ENCODE results near the gene EHD1.

EHD1 gene

GRCh38 chr11:64852804-64853509 is 25.5 kb downstream of the EHD1 start:
- no peaks in the 10 kb centered on the region for H4K20me1 ChIP-seq (ENCODE audit: insufficient read depth, low read length, poor library complexity, severe bottlenecking)
- H3K4me1 ChIP-seq (ENCODE audit: insufficient read depth, low read length, poor library complexity, severe bottlenecking) = peaks cover 30% of the 10 kb centered on the region
- H3K9me2 ChIP-seq (replicated peaks; ENCODE audit: low read depth, low read length) = no peaks in the 10 kb centered on the region
- peaks cover 43% of the 10 kb centered on the region; the same call in 1 of the 2 replicates for H3K36me3 ChIP-seq (ENCODE audit: insufficient read depth, low read length)
- H3K4me3 ChIP-seq (ENCODE audit: low read length, poor library complexity, severe bottlenecking) = no peak overlapping the region
- TF ChIP-seq CTCF (conservative IDR thresholded peaks at IDR 0.05; ENCODE audit: low read length) (no peak), EZH2phosphoT487 (IDR thresholded peaks at IDR 0.05; ENCODE audit: borderline replicate concordance) (no peak)
- peaks cover 11% of the 10 kb centered on the region; the same call in 1 of the 2 replicates for H3K79me2 ChIP-seq (ENCODE audit: insufficient read depth, low read length)
- H2AFZ ChIP-seq (ENCODE audit: low read length) = no peak overlapping the region
- H3F3A ChIP-seq (ENCODE audit: low read depth) = no peaks in the 10 kb centered on the region
- H3K4me2 ChIP-seq (ENCODE audit: low read depth, low read length, poor library complexity, severe bottlenecking) = no peak overlapping the region
- no peak overlapping the region for H3K9ac ChIP-seq (ENCODE audit: low read depth, low read length, poor library complexity, severe bottlenecking)
- no peaks in the 10 kb centered on the region for H3K9me3 ChIP-seq (ENCODE audit: insufficient read depth, low read depth, low read length)
- H3K27me3 ChIP-seq (ENCODE audit: insufficient read depth, low read length, poor library complexity, severe bottlenecking) = no peaks in the 10 kb centered on the region

DNA sequence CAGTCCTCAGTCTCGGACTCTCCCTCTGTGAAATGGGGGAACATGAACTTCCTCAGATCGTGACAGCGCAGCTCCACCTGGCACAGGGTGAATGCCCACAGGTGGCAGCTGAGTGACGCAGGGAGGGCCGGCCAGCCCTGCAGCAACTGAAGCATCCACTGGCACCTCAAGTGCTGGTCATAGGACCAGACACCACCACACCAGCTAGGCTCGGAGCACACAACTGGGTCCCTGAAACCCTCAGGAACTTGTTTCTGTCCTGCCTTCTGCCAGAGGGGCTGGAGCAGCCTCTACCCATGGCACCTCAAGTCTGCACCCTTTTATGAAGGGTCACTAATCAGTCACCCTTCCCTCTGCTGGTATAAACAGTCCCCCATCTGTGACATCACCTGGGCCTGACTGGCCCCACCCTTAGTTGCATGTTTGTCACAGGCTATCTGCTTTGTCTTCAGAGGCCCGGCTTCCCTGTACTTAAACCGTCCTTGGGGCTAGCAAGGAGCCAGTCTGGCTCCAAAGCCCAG is 26.5 kb downstream of the EHD1 start:
- peaks cover 30% of the 10 kb centered on the region for H3K4me1 ChIP-seq (ENCODE audit: insufficient read depth, low read length, poor library complexity, severe bottlenecking)

GRCh38 chr11:64850979-64851567 is 27.3 kb downstream of the EHD1 start:
- peak overlapping the region; percentile 30 for H3K9ac ChIP-seq (ENCODE audit: low read depth, low read length, poor library complexity, severe bottlenecking)
- no peak overlapping the region for H2AFZ ChIP-seq (ENCODE audit: low read length)
- no peaks in the 10 kb centered on the region for H3K9me2 ChIP-seq (replicated peaks; ENCODE audit: low read depth, low read length)
- H3K4me2 ChIP-seq (ENCODE audit: low read depth, low read length, poor library complexity, severe bottlenecking) = no peak overlapping the region
- no peaks in the 10 kb centered on the region for H3K27me3 ChIP-seq (ENCODE audit: insufficient read depth, low read length, poor library complexity, severe bottlenecking)
- H3K9me3 ChIP-seq (ENCODE audit: insufficient read depth, low read depth, low read length) = no peaks in the 10 kb centered on the region
- H3K4me1 ChIP-seq (ENCODE audit: insufficient read depth, low read length, poor library complexity, severe bottlenecking) = peaks cover 23% of the 10 kb centered on the region
- H3K36me3 ChIP-seq (ENCODE audit: insufficient read depth, low read length) = peaks cover 30% of the 10 kb centered on the region; the same call in 1 of the 2 replicates
- TF ChIP-seq EZH2phosphoT487 (IDR thresholded peaks at IDR 0.05; ENCODE audit: borderline replicate concordance) = no peak
- TF ChIP-seq CTCF (conservative IDR thresholded peaks at IDR 0.05; ENCODE audit: low read length) = peak; percentile 26; the same call in 1 of the 2 replicates
- H4K20me1 ChIP-seq (ENCODE audit: insufficient read depth, low read length, poor library complexity, severe bottlenecking) = no peaks in the 10 kb centered on the region
- H3F3A ChIP-seq (ENCODE audit: low read depth) = no peaks in the 10 kb centered on the region
- H3K79me2 ChIP-seq (ENCODE audit: insufficient read depth, low read length) = no peaks in the 10 kb centered on the region; the same call in 1 of the 2 replicates
- no peak overlapping the region for H3K4me3 ChIP-seq (ENCODE audit: low read length, poor library complexity, severe bottlenecking)

More for the DNA sequence above, 26.5 kb downstream of the EHD1 start:
- no peaks in the 10 kb centered on the region for H3F3A ChIP-seq (ENCODE audit: low read depth)
- no peaks in the 10 kb centered on the region for H3K9me2 ChIP-seq (replicated peaks; ENCODE audit: low read depth, low read length)
- H3K36me3 ChIP-seq (ENCODE audit: insufficient read depth, low read length) = peaks cover 37% of the 10 kb centered on the region; the same call in 1 of the 2 replicates
- H3K9ac ChIP-seq (ENCODE audit: low read depth, low read length, poor library complexity, severe bottlenecking) = no peak overlapping the region
- H3K79me2 ChIP-seq (ENCODE audit: insufficient read depth, low read length) = peaks cover 5% of the 10 kb centered on the region; the same call in 1 of the 2 replicates
- H3K27me3 ChIP-seq (ENCODE audit: insufficient read depth, low read length, poor library complexity, severe bottlenecking) = no peaks in the 10 kb centered on the region
- H3K9me3 ChIP-seq (ENCODE audit: insufficient read depth, low read depth, low read length) = no peaks in the 10 kb centered on the region
- no peak overlapping the region for H3K4me3 ChIP-seq (ENCODE audit: low read length, poor library complexity, severe bottlenecking)
- H4K20me1 ChIP-seq (ENCODE audit: insufficient read depth, low read length, poor library complexity, severe bottlenecking) = no peaks in the 10 kb centered on the region
- H2AFZ ChIP-seq (ENCODE audit: low read length) = no peak overlapping the region
- TF ChIP-seq CTCF (conservative IDR thresholded peaks at IDR 0.05; ENCODE audit: low read length) = no peak
- no peak for TF ChIP-seq EZH2phosphoT487 (IDR thresholded peaks at IDR 0.05; ENCODE audit: borderline replicate concordance)
- H3K4me2 ChIP-seq (ENCODE audit: low read depth, low read length, poor library complexity, severe bottlenecking) = no peak overlapping the region
